Putamen (tissue), 1 donor: ENCODE measurements around the gene SLC9A5.

Source experiments
- DNase-seq: peaks from one replicate; pipeline ENCODE4 v3.0.0-alpha.2; 2016; ENCODE audit warnings: low spot score

The SLC9A5 gene

GRCh38 chr16:67238806-67239470 is 9.8 kb upstream of the SLC9A5 start:
- no peak for DNase-seq

GRCh38 chr16:67240506-67240905 is 8.3 kb upstream of the SLC9A5 start:
- no peak for DNase-seq

GRCh38 chr16:67241008-67241900 is 7.5 kb upstream of the SLC9A5 start:
- DNase-seq = no peak

- no peak for DNase-seq
Measured at GRCh38 chr16:67242138-67242730, 6.5 kb upstream of the SLC9A5 start.

GRCh38 chr16:67243481-67243880 is 5.3 kb upstream of the SLC9A5 start:
- DNase-seq = no peak

- DNase-seq = no peak
Measured at GRCh38 chr16:67244387-67245185, 4.2 kb upstream of the SLC9A5 start.

- no peak for DNase-seq
Measured at GRCh38 chr16:67245186-67245585, 3.6 kb upstream of the SLC9A5 start.

GRCh38 chr16:67245674-67246080 is 3.1 kb upstream of the SLC9A5 start:
- no peak for DNase-seq

GRCh38 chr16:67246081-67246755 is 2.6 kb upstream of the SLC9A5 start:
- DNase-seq = no peak

- no peak for DNase-seq
Measured at GRCh38 chr16:67246756-67247191, 2.0 kb upstream of the SLC9A5 start.

GRCh38 chr16:67247192-67248072 is 1.3 kb upstream of the SLC9A5 start, which contains the start of gene FHOD1:
Gene FHOD1, minus strand, starts transcription at chr16:67247481. Its CDS starts 71 bp downstream, at chr16:67247410.
- DNase-seq = peak; percentile 90

GRCh38 chr16:67248073-67248400 is 742 bp upstream of the SLC9A5 start:
- no peak for DNase-seq

- DNase-seq = no peak
Measured at GRCh38 chr16:67249178-67250044, 632 bp downstream of the SLC9A5 start.

- no peak for DNase-seq
Measured at GRCh38 chr16:67250045-67250327, 1.2 kb downstream of the SLC9A5 start.

- DNase-seq = no peak
Measured at GRCh38 chr16:67252609-67253497, 4.1 kb downstream of the SLC9A5 start.

- no peak for DNase-seq
Measured at GRCh38 chr16:67254801-67255552, 6.2 kb downstream of the SLC9A5 start.

GRCh38 chr16:67255553-67256221 is 6.9 kb downstream of the SLC9A5 start:
- DNase-seq = no peak
